ENCODE results near the gene SERTAD3.
A peak's percentile ranks its signal among the peaks of the same experiment; 100 is the strongest.

Gene SERTAD3

GRCh38 chr19:40419066-40419612 lies 25.0 kb downstream of the SERTAD3 start:
- TF ChIP-seq FOXP2 (optimal IDR thresholded peaks at IDR 0.05; ENCODE audit: borderline replicate concordance, extremely low read depth, extremely low read length, insufficient read depth) (no peak), SIN3A (IDR thresholded peaks at IDR 0.05; ENCODE audit: borderline replicate concordance, insufficient read depth, low read length) (no peak), POLR2AphosphoS5 (IDR thresholded peaks at IDR 0.05; ENCODE audit: low read depth, low read length) (no peak), TAF1 (IDR thresholded peaks at IDR 0.05; ENCODE audit: borderline replicate concordance, insufficient read depth, low read length) (no peak)
- TF ChIP-seq, protein P1, sequence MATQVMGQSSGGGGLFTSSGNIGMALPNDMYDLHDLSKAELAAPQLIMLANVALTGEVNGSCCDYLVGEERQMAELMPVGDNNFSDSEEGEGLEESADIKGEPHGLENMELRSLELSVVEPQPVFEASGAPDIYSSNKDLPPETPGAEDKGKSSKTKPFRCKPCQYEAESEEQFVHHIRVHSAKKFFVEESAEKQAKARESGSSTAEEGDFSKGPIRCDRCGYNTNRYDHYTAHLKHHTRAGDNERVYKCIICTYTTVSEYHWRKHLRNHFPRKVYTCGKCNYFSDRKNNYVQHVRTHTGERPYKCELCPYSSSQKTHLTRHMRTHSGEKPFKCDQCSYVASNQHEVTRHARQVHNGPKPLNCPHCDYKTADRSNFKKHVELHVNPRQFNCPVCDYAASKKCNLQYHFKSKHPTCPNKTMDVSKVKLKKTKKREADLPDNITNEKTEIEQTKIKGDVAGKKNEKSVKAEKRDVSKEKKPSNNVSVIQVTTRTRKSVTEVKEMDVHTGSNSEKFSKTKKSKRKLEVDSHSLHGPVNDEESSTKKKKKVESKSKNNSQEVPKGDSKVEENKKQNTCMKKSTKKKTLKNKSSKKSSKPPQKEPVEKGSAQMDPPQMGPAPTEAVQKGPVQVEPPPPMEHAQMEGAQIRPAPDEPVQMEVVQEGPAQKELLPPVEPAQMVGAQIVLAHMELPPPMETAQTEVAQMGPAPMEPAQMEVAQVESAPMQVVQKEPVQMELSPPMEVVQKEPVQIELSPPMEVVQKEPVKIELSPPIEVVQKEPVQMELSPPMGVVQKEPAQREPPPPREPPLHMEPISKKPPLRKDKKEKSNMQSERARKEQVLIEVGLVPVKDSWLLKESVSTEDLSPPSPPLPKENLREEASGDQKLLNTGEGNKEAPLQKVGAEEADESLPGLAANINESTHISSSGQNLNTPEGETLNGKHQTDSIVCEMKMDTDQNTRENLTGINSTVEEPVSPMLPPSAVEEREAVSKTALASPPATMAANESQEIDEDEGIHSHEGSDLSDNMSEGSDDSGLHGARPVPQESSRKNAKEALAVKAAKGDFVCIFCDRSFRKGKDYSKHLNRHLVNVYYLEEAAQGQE (IDR thresholded peaks at IDR 0.05; ENCODE audit: insufficient read depth in 1 of 2, low read depth in 2 of 2, low read length in 2 of 2): no peak

DNA sequence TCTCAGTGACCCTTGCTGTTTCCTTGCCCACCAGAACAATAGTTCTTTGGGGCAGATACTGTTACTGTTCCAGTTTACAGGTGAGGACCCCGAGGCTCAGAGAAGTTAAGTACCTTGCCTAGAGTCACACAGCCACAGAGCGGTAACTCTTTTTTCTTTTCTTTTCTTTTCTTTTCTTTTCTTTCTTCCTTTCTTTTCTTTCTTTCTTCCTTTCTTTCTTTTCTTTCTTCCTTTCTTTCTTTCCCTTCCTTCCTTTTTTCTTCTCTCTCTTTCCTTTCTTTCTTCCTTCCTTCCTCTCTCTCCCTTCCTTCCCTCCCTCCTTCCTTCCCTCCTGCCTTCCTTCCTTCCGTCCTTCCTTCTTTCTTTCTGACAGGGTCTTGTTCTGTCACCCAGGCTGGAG lies 26.1 kb downstream of the SERTAD3 start:
- no peak for TF ChIP-seq POLR2AphosphoS5 (IDR thresholded peaks at IDR 0.05; ENCODE audit: low read depth, low read length)
- no peak for TF ChIP-seq SIN3A (IDR thresholded peaks at IDR 0.05; ENCODE audit: borderline replicate concordance, insufficient read depth, low read length)
- TF ChIP-seq, protein P1 (IDR thresholded peaks at IDR 0.05; ENCODE audit: insufficient read depth in 1 of 2, low read depth in 2 of 2, low read length in 2 of 2): no peak
- no peak for TF ChIP-seq TAF1 (IDR thresholded peaks at IDR 0.05; ENCODE audit: borderline replicate concordance, insufficient read depth, low read length)
- TF ChIP-seq FOXP2 (optimal IDR thresholded peaks at IDR 0.05; ENCODE audit: borderline replicate concordance, extremely low read depth, extremely low read length, insufficient read depth): no peak

GRCh38 chr19:40417643-40417981 lies 26.5 kb downstream of the SERTAD3 start:
- no peak for TF ChIP-seq SIN3A (IDR thresholded peaks at IDR 0.05; ENCODE audit: borderline replicate concordance, insufficient read depth, low read length)
- no peak for TF ChIP-seq TAF1 (IDR thresholded peaks at IDR 0.05; ENCODE audit: borderline replicate concordance, insufficient read depth, low read length)
- TF ChIP-seq, protein P1 (IDR thresholded peaks at IDR 0.05; ENCODE audit: insufficient read depth in 1 of 2, low read depth in 2 of 2, low read length in 2 of 2): no peak
- TF ChIP-seq FOXP2 (optimal IDR thresholded peaks at IDR 0.05; ENCODE audit: borderline replicate concordance, extremely low read depth, extremely low read length, insufficient read depth): no peak
- no peak for TF ChIP-seq POLR2AphosphoS5 (IDR thresholded peaks at IDR 0.05; ENCODE audit: low read depth, low read length)

GRCh38 chr19:40416918-40417642 lies 27.1 kb downstream of the SERTAD3 start:
- TF ChIP-seq POLR2AphosphoS5 (IDR thresholded peaks at IDR 0.05; ENCODE audit: low read depth, low read length): 0 out of 2 replicates have a peak, but pooled peaks have one; percentile 40
- TF ChIP-seq FOXP2 (optimal IDR thresholded peaks at IDR 0.05; ENCODE audit: borderline replicate concordance, extremely low read depth, extremely low read length, insufficient read depth): peak; percentile 100
- peak; percentile 67; the same call in 1 of the 2 replicates for TF ChIP-seq SIN3A (IDR thresholded peaks at IDR 0.05; ENCODE audit: borderline replicate concordance, insufficient read depth, low read length)
- TF ChIP-seq, protein P1 (IDR thresholded peaks at IDR 0.05; ENCODE audit: insufficient read depth in 1 of 2, low read depth in 2 of 2, low read length in 2 of 2): no peak

Measured in PFSK-1 (cell line).